ENCODE measurements around the gene CCDC12.

DNA sequence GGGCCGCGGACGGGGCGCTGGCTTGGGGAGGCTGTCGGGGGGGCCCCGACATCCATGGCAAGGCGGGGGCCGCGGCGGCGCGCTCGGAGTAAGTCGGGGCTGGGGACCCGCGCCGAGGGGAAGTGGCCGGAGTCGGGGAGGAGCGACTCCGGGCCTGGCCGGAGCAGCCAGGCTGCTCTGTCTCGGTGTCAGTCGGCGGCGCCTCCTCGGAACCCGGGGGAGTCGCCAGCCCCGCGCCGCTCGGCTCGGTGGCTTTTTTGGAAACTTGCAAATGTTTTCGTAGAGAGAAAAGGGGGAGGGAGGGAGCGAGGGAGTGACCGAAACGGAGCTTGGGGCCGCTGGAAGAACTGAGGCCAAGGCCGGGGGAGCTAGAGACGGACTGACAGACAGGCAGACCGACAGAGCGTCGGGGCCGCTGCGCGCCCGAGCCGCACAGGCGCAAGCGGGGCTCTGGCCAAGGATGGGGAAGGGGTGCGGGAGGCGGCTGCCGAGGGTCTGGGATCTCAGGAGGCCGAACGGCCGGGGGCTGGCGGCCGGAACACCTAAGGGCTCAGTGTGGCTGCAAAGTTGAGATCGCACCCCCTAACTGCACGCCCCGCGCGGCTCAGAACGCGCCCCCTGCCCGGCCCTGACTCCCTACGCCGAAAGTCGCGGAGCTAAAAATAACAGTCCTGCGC is 94.0 kb downstream of the CCDC12 start:
- no peak for TF ChIP-seq POLR2AphosphoS5 (IDR thresholded peaks at IDR 0.05; ENCODE audit: low read depth, low read length)
- no peak for TF ChIP-seq POLR2A (IDR thresholded peaks at IDR 0.05; ENCODE audit: low read depth, low read length)
- TF ChIP-seq TAF1 (IDR thresholded peaks at IDR 0.05; ENCODE audit: borderline replicate concordance, low read depth, low read length): no peak

Measured in GM12892 (cell line).